ENCODE results near the gene OLA1. TPM values are rescaled to one million over a fixed set of nuclear protein-coding genes. Genes with fewer than 3 reads are reported as not detected.

Gene OLA1
- total RNA-seq, 3 donors from 2014 or later, result 55.3 to 65.8 (median 58.4) TPM

GRCh38 chr2:174039551-174040416 is 208.5 kb downstream of the OLA1 start:
- TF ChIP-seq CTCF (IDR thresholded peaks at IDR 0.05), result peak; percentile 45
- H3K4me1 ChIP-seq (ENCODE audit: low read depth), result no peaks in the 10 kb centered on the region
- no peak overlapping the region for H3K4me3 ChIP-seq
- DNase-seq (peak; percentile 81 to 96 (median 84)), ATAC-seq (peak; percentile 96)
- intact Hi-C loops (cut with DNase I, micrococcal nuclease), result loop anchor here in 1 of 2 donors (10.0 kb wide), 2 partner anchors 155 to 465 kb away; no protein-coding TSS in a partner anchor
- no peaks in the 10 kb centered on the region for H3K9me3 ChIP-seq
- no peaks in the 10 kb centered on the region for H3K36me3 ChIP-seq (ENCODE audit: low read depth)

GRCh38 chr2:174038462-174038861 is 209.9 kb downstream of the OLA1 start:
- Histone ChIP-seq H3K9me3 (no peaks in the 10 kb centered on the region), H3K4me1 (ENCODE audit: low read depth) (no peaks in the 10 kb centered on the region), H3K4me3 (no peak overlapping the region), H3K36me3 (ENCODE audit: low read depth) (no peaks in the 10 kb centered on the region)
- TF ChIP-seq CTCF (IDR thresholded peaks at IDR 0.05), result no peak
- DNase-seq (no peak), ATAC-seq (no peak)
- intact Hi-C loops (cut with DNase I, micrococcal nuclease), result loop anchor here in 1 of 2 donors (10.0 kb wide), 1 partner anchor 464 kb away; no protein-coding TSS in a partner anchor

- no peak for ATAC-seq
- intact Hi-C loops (cut with DNase I, micrococcal nuclease), result loop anchor here in 1 of 2 donors (10.0 kb wide), 1 partner anchor 462 kb away; no protein-coding TSS in a partner anchor
- H3K9me3 ChIP-seq, result no peaks in the 10 kb centered on the region
- TF ChIP-seq CTCF (IDR thresholded peaks at IDR 0.05), result no peak
- no peak overlapping the region for H3K4me3 ChIP-seq
- no peaks in the 10 kb centered on the region for H3K36me3 ChIP-seq (ENCODE audit: low read depth)
- no peak for DNase-seq
- H3K4me1 ChIP-seq (ENCODE audit: low read depth), result no peaks in the 10 kb centered on the region
These were observed 211.5 kb downstream of the OLA1 start for GRCh38 chr2:174036825-174037224.

GRCh38 chr2:174035981-174036742 is 212.2 kb downstream of the OLA1 start:
- no peak for ATAC-seq
- Histone ChIP-seq H3K4me3 (no peak overlapping the region), H3K36me3 (ENCODE audit: low read depth) (no peaks in the 10 kb centered on the region), H3K4me1 (ENCODE audit: low read depth) (no peaks in the 10 kb centered on the region), H3K9me3 (no peaks in the 10 kb centered on the region)
- no peak for DNase-seq
- TF ChIP-seq CTCF (IDR thresholded peaks at IDR 0.05), result no peak
- intact Hi-C loops (cut with DNase I, micrococcal nuclease), result loop anchor here in 1 of 2 donors (10.0 kb wide), 1 partner anchor 461 kb away; no protein-coding TSS in a partner anchor

- no peak overlapping the region for H3K4me3 ChIP-seq
- no peaks in the 10 kb centered on the region for H3K9me3 ChIP-seq
- no peaks in the 10 kb centered on the region for H3K4me1 ChIP-seq (ENCODE audit: low read depth)
- TF ChIP-seq CTCF (IDR thresholded peaks at IDR 0.05), result no peak
- DNase-seq (no peak), ATAC-seq (no peak)
- intact Hi-C loops (cut with DNase I, micrococcal nuclease), result loop anchor here in 1 of 2 donors (10.0 kb wide), 1 partner anchor 460 kb away; no protein-coding TSS in a partner anchor
- H3K36me3 ChIP-seq (ENCODE audit: low read depth), result no peaks in the 10 kb centered on the region
These were observed 213.2 kb downstream of the OLA1 start for GRCh38 chr2:174035117-174035635.
